Choroid plexus epithelial cell (primary cell): ENCODE measurements around the gene THSD8.

ENCODE experiments used
- DNase-seq: peaks from one replicate; pipeline ENCODE4 v3.0.0-alpha.2; 2010; ENCODE audit warnings: low read depth
- H3K4me3 ChIP-seq: 2 replicates; pipeline ENCODE4 v1.5.1; 2011; ENCODE audit warnings: low read depth, mild to moderate bottlenecking, control low read depth, low read length, moderate library complexity
- CTCF ChIP-seq: conservative IDR thresholded peaks from 2 replicates; pipeline ENCODE4 v1.5.1; 2011; ENCODE audit warnings: low read depth, mild to moderate bottlenecking, control low read depth, inconsistent platforms, low read length, moderate library complexity

Gene THSD8

GRCh38 chr19:12789098-12789903 lies 12.6 kb upstream of the THSD8 start:
- TF ChIP-seq CTCF: no peak
- H3K4me3 ChIP-seq: peak overlapping the region; percentile 100
- peak; percentile 50 for DNase-seq

GRCh38 chr19:12789904-12790619 lies 11.8 kb upstream of the THSD8 start:
- peak; percentile 99 for DNase-seq
- TF ChIP-seq CTCF: no peak
- H3K4me3 ChIP-seq: peak overlapping the region; percentile 100

GRCh38 chr19:12790628-12791344 lies 11.1 kb upstream of the THSD8 start:
- no peak for TF ChIP-seq CTCF
- peak overlapping the region; percentile 100 for H3K4me3 ChIP-seq
- peak; percentile 36 for DNase-seq

- peak within 1 kb of the TSS; percentile 100 for H3K4me3 ChIP-seq
- TF ChIP-seq CTCF: peak; percentile 17
- peak; percentile 99 for DNase-seq
Observed at GRCh38 chr19:12791345-12792050, 10.4 kb upstream of the THSD8 start, which contains the start of gene JUNB. Gene JUNB (plus strand): TSS chr19:12791486. CDS start chr19:12791772, 286 bp downstream.

GRCh38 chr19:12792051-12792852 lies 9.6 kb upstream of the THSD8 start:
- peak overlapping the region; percentile 100 for H3K4me3 ChIP-seq
- DNase-seq: peak; percentile 59
- TF ChIP-seq CTCF: no peak

GRCh38 chr19:12792853-12793289 lies 9.0 kb upstream of the THSD8 start:
- H3K4me3 ChIP-seq: peak overlapping the region; percentile 100
- no peak for TF ChIP-seq CTCF
- no peak for DNase-seq
